SK-N-MC (cell line): Measurements from ENCODE around the gene NRROS.

ENCODE experiments used
- EZH2 ChIP-seq: fragments of 200-600 bp; sonication (generic); IDR thresholded peaks from one replicate; pipeline ENCODE4 v1.6.1; 2017; ENCODE audit warnings: antibody characterized with exemption
- POLR2AphosphoS5 ChIP-seq: IDR thresholded peaks from 2 replicates; pipeline ENCODE4 v1.6.1; 2012; ENCODE audit warnings: mild to moderate bottlenecking, low read depth, low read length, borderline replicate concordance

GRCh38 chr3:196634829-196635228 is 4.7 kb upstream of the NRROS start:
- no peak for TF ChIP-seq POLR2AphosphoS5
- TF ChIP-seq EZH2 = no peak
